Naive thymus-derived CD4-positive, alpha-beta T cell (primary cell): ENCODE data around the gene TOM1L2. TPM values are rescaled to one million over a fixed set of nuclear protein-coding genes. Genes with fewer than 3 reads are reported as not detected.

ENCODE experiments used
- ATAC-seq: fragments of 150-1000 bp; cut with Tn5 transposase; 2 replicates; pipeline ENCODE4 v1.10.0; 2021; ENCODE audit warnings: mild to moderate bottlenecking, moderate library complexity
- CTCF ChIA-PET: fragments of 350-600 bp; sonication (Branson Sonifier 250); formaldehyde crosslinking; loops from one replicate; lab custom pipeline; 2021; ENCODE audit warnings: antibody characterized with exemption; lab: Charles Lee
- POLR2A ChIA-PET: fragments of 350-600 bp; sonication (Branson Sonifier 250); formaldehyde crosslinking; loops from one replicate; lab custom pipeline; 2021; ENCODE audit warnings: antibody characterized with exemption, inconsistent platforms; lab: Charles Lee
- DNase-seq, 9 donors: peaks; one replicate each; pipeline versions ENCODE4 v3.0.0 to v3.0.0-alpha.2; 2020 to 2022; ENCODE audit warnings: mixed read lengths in 1 of 9
- H3K27ac ChIP-seq: one replicate; pipeline ENCODE4 v1.7.0; 2013; ENCODE audit warnings: mild to moderate bottlenecking, low read depth, low read length, moderate library complexity
- H3K27me3 ChIP-seq, 2 donors: one replicate each; pipeline ENCODE4 v1.7.0; 2013; ENCODE audit warnings: low read length in 2 of 2, mild to moderate bottlenecking in 2 of 2, moderate library complexity in 2 of 2; ENCODE audit not compliant: control insufficient read depth in 2 of 2, insufficient read depth in 2 of 2
- H3K36me3 ChIP-seq, 3 experiments: 1 replicate in 2 of 3; 2 replicates in 1 of 3; pipeline ENCODE4 v1.7.0; 2013; ENCODE audit warnings: low read length in 3 of 3, mild to moderate bottlenecking in 3 of 3, moderate library complexity in 1 of 3; ENCODE audit not compliant: insufficient read depth in 3 of 3, control insufficient read depth in 2 of 3
- H3K4me1 ChIP-seq, 2 donors: one replicate each; pipeline ENCODE4 v1.7.0; 2013; ENCODE audit warnings: low read length in 2 of 2, mild to moderate bottlenecking in 2 of 2, moderate library complexity in 1 of 2; ENCODE audit not compliant: control insufficient read depth in 2 of 2, insufficient read depth in 2 of 2
- H3K4me3 ChIP-seq: 2 replicates; pipeline ENCODE4 v1.7.0; 2013; ENCODE audit warnings: mild to moderate bottlenecking, low read length
- H3K9me3 ChIP-seq, 3 experiments: 1 replicate in 2 of 3; 2 replicates in 1 of 3; pipeline ENCODE4 v1.7.0; 2013; ENCODE audit warnings: low read length in 3 of 3; ENCODE audit not compliant: control insufficient read depth in 2 of 3
- H3K27ac Mint-ChIP-seq, 9 donors: one replicate each; pipeline ENCODE4 v1.8.0; 2020 to 2022; ENCODE audit warnings: mixed read lengths in 9 of 9, mild to moderate bottlenecking in 8 of 9, moderate library complexity in 5 of 9, inconsistent platforms in 2 of 9
- H3K27me3 Mint-ChIP-seq, 5 donors: one replicate each; pipeline ENCODE4 v1.8.0; 2021 to 2022; ENCODE audit warnings: mixed read lengths in 5 of 5, mild to moderate bottlenecking in 1 of 5
- H3K36me3 Mint-ChIP-seq, 5 donors: one replicate each; pipeline ENCODE4 v1.8.0; 2020 to 2022; ENCODE audit warnings: mixed read lengths in 5 of 5, mild to moderate bottlenecking in 3 of 5, inconsistent platforms in 1 of 5
- H3K4me1 Mint-ChIP-seq, 7 donors: one replicate each; pipeline ENCODE4 v1.8.0; 2020 to 2022; ENCODE audit warnings: mixed read lengths in 7 of 7, mild to moderate bottlenecking in 3 of 7, inconsistent platforms in 1 of 7
- H3K4me3 Mint-ChIP-seq, 10 donors: one replicate each; pipeline ENCODE4 v1.8.0; 2020 to 2022; ENCODE audit warnings: mild to moderate bottlenecking in 10 of 10, mixed read lengths in 10 of 10, moderate library complexity in 6 of 10, inconsistent platforms in 2 of 10
- H3K9me3 Mint-ChIP-seq, 11 donors: one replicate each; pipeline ENCODE4 v1.8.0; 2020 to 2022; ENCODE audit warnings: mixed read lengths in 11 of 11, mild to moderate bottlenecking in 4 of 11, inconsistent platforms in 1 of 11, moderate library complexity in 1 of 11
- intact Hi-C, 2 donors: fragments of 100-400 bp; cut with micrococcal nuclease; formaldehyde crosslinking; loops; one replicate each; pipeline ENCODE4 v1.15.1; 2023
- polyA plus RNA-seq, 2 donors: library from polyadenylated mRNA; unstranded; fragments of 300-500 nt; fragmentation: Illumina TruSeq; gene quantifications; one replicate each; pipeline ENCODE4 v1.2.3, GENCODE V29; 2021
- total RNA-seq, 6 experiments: library from RNA in 5 of 6; stranded (reverse) in 5 of 6; gene quantifications; 1 replicate in 5 of 6; 2 replicates in 1 of 6; pipeline ENCODE4 v1.2.3 and lab custom pipeline; 2021 to 2026

Gene TOM1L2
- total and polyA plus RNA-seq, 7 experiments from 2014 or later: 6.9 to 84.1 (median 61.0) TPM

DNA sequence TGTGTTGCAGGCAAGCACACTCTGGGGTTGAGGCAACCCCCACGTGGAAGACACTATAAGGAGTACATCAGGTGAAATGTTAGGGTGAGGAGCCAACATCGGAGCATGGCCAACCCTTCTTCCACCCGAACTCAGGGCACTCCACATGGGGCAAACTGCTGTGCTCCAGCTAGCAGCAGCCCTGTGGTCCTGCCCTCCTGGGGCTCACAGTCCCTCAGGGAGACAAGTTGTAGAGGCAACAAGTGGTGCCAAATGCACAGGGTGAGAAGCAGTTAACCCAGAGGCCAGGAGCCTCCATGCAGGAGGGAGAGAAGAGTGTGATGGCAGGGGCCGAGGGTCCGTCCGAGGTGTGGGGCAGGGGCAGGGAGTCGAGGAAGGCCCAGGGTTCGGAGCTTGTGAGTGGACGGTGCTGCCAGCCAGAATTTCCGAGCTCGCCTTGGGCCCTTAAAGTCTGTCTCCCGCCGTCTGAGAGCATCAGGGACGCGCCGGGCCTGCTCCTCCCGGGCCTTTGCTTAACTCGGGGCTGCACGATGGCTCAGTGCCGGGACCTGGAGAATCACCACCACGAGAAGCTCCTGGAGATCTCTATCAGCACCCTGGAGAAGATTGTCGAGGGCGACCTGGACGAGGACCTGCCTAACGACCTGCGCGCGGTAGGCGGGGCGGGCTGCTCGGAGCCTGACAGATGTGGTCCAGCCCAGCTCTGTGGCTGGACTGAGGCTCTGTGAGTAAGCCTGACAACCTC, 34.5 kb upstream of the TOM1L2 start:
- CTCF ChIA-PET: no interaction called here
- peak overlapping the region in 1 of 9 donors; percentile 34 for H3K27ac Mint-ChIP-seq

DNA sequence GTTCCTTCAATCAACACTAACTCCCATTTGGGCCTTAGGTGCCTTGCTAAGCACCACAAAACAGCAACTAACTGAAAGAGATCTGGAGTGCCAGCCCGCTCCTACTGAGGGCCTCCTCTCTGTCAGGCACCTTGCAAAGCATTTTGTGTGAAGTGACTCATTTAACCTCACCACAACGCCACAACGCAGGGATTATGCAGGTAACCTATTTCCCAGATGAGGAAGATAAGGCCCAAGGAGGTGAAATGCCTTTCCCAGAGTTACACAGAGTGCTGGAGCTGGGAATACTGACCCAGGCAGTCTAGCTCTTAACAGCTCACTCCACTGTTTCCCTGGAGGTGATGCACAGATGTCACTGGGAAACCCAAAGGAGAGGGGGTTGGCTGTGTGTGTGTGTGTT, 33.3 kb upstream of the TOM1L2 start:
- ATAC-seq (no peak), DNase-seq (no peak)
- H3K4me3 Mint-ChIP-seq: no peak overlapping the region
- no peak overlapping the region for H3K4me3 ChIP-seq
- intact Hi-C loops: no loop called here
- ChIA-PET POLR2A (no interaction called here), CTCF (no interaction called here)
- no peaks in the 10 kb centered on the region for H3K4me1 ChIP-seq
- H3K9me3 ChIP-seq: no peaks in the 10 kb centered on the region
- no peak overlapping the region for H3K27ac Mint-ChIP-seq
- H3K36me3 ChIP-seq: peaks cover 0 to 19% (median 0%) of the 10 kb centered on the region in 3 experiments
- peaks cover 0 to 5% (median 0%) of the 10 kb centered on the region in 7 donors for H3K4me1 Mint-ChIP-seq
- H3K27me3 ChIP-seq: no peaks in the 10 kb centered on the region
- H3K27me3 Mint-ChIP-seq: no peaks in the 10 kb centered on the region
- H3K36me3 Mint-ChIP-seq: peaks cover 0 to 25% (median 0%) of the 10 kb centered on the region in 5 donors
- H3K9me3 Mint-ChIP-seq: peaks cover 0 to 1% (median 0%) of the 10 kb centered on the region in 11 donors
- no peak overlapping the region for H3K27ac ChIP-seq

More for the DNA sequence above, 34.5 kb upstream of the TOM1L2 start:
- no peaks in the 10 kb centered on the region for H3K27me3 Mint-ChIP-seq
- Histone ChIP-seq H3K27me3 (no peaks in the 10 kb centered on the region), H3K36me3 (peaks cover 0 to 24% (median 0%) of the 10 kb centered on the region in 3 experiments), H3K27ac (no peak overlapping the region), H3K4me3 (no peak overlapping the region), H3K9me3 (no peaks in the 10 kb centered on the region), H3K4me1 (no peaks in the 10 kb centered on the region)
- DNase-seq (no peak), ATAC-seq (no peak)
- intact Hi-C loops: no loop called here
- no peak overlapping the region for H3K4me3 Mint-ChIP-seq
- H3K36me3 Mint-ChIP-seq: peaks cover 0 to 31% (median 0%) of the 10 kb centered on the region in 5 donors
- H3K9me3 Mint-ChIP-seq: peaks cover 0 to 1% (median 0%) of the 10 kb centered on the region in 11 donors
- POLR2A ChIA-PET: no interaction called here
- H3K4me1 Mint-ChIP-seq: peaks cover 0 to 5% (median 0%) of the 10 kb centered on the region in 7 donors

DNA sequence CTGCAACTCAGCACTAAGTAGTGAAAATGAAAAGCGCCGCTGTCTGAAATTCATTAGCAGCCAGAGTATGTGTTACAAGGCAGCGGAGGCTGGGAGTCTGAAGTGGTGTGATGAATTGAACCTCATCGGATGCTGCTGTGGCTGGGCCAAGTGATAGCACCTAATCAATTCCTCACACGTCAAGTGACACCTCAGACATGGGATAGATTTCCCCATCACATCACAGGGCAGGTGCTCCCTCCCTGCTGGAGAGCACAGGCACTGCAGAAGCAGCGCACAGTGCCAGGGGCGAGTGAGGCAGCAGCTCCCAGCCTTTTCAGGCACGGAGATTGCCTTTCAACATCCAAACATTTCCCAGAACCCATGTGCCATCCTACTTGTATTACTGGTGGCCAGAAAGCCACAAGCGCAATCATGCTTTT, 32.7 kb upstream of the TOM1L2 start:
- Mint-ChIP-seq H3K27me3 (no peaks in the 10 kb centered on the region), H3K4me1 (peaks cover 0 to 5% (median 0%) of the 10 kb centered on the region in 7 donors), H3K4me3 (no peak overlapping the region), H3K36me3 (peaks cover 0 to 19% (median 0%) of the 10 kb centered on the region in 5 donors), H3K27ac (no peak overlapping the region), H3K9me3 (peaks cover 0 to 1% (median 0%) of the 10 kb centered on the region in 11 donors)
- Histone ChIP-seq H3K9me3 (no peaks in the 10 kb centered on the region), H3K27ac (no peak overlapping the region), H3K27me3 (no peaks in the 10 kb centered on the region), H3K36me3 (peaks cover 0 to 19% (median 0%) of the 10 kb centered on the region in 3 experiments), H3K4me1 (no peaks in the 10 kb centered on the region), H3K4me3 (no peak overlapping the region)
- ChIA-PET POLR2A (no interaction called here), CTCF (no interaction called here)
- ATAC-seq (no peak), DNase-seq (no peak)
- intact Hi-C loops: no loop called here

DNA sequence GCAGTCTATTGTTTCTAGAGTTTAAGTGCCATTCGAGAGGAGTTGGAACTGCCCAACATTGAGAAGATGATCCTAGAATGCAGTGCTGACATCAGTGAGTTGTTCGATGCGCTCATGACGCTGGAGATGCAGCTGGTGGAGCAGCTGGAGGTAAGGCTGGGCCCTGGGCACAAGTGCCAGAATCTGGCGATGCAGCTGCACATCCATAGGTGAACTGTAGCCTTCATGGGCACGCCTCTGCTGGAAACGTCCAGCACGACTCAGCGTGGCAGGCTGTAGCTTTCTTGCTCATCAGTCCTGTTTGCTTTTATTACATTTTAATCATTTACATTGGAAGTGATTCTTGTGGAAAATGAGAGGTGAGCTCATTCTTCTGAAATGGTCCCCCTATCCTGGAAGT, 32.1 kb upstream of the TOM1L2 start:
- H3K4me1 Mint-ChIP-seq: peaks cover 0 to 5% (median 0%) of the 10 kb centered on the region in 7 donors
- H3K4me1 ChIP-seq: no peaks in the 10 kb centered on the region

DNA sequence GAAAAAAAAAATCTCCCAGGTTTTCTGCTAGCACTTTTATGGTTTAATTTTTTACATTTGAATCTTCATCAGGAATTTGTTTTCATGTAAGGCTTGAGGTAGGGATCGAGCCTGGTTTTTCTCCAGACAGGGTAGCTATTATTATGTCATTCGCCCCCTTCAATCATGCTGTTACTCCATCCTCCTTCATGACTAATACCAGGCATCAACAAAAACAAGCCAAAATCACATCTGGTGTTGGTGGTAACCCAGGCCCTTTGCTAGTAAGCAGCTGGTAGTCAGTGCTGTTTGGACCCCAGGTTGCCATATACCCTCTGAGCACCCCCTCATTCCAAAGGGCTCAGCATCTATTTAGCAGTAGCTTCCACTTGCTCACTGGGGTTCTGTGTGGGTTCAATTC, 30.0 kb upstream of the TOM1L2 start:
- peaks cover 0 to 7% (median 0%) of the 10 kb centered on the region in 3 experiments for H3K36me3 ChIP-seq
- H3K4me3 Mint-ChIP-seq: no peak overlapping the region
- peak overlapping the region in 1 of 9 donors; percentile 15 for H3K27ac Mint-ChIP-seq
- CTCF ChIA-PET: interaction anchor here (0.6 to 0.8 kb wide), 2 partner anchors 16 to 327 kb away, joined by 4 read pairs; no protein-coding TSS in a partner anchor
- DNase-seq (no peak), ATAC-seq (no peak)
- peaks cover 0 to 4% (median 0%) of the 10 kb centered on the region in 5 donors for H3K36me3 Mint-ChIP-seq
- no peaks in the 10 kb centered on the region for H3K27me3 Mint-ChIP-seq
- peaks cover 0 to 5% (median 0%) of the 10 kb centered on the region in 7 donors for H3K4me1 Mint-ChIP-seq
- intact Hi-C loops: no loop called here
- H3K4me1 ChIP-seq: no peaks in the 10 kb centered on the region
- H3K27me3 ChIP-seq: no peaks in the 10 kb centered on the region
- no peak overlapping the region for H3K4me3 ChIP-seq
- no peaks in the 10 kb centered on the region for H3K9me3 ChIP-seq
- H3K9me3 Mint-ChIP-seq: no peaks in the 10 kb centered on the region
- POLR2A ChIA-PET: interaction anchor here (0.7 kb wide), 1 partner anchor 28 kb away, joined by 3 read pairs; no protein-coding TSS in a partner anchor
- no peak overlapping the region for H3K27ac ChIP-seq

More for the DNA sequence above, 32.1 kb upstream of the TOM1L2 start:
- Histone ChIP-seq H3K4me3 (no peak overlapping the region), H3K9me3 (no peaks in the 10 kb centered on the region), H3K36me3 (peaks cover 0 to 14% (median 0%) of the 10 kb centered on the region in 3 experiments), H3K27ac (no peak overlapping the region), H3K27me3 (no peaks in the 10 kb centered on the region)
- intact Hi-C loops: no loop called here
- CTCF ChIA-PET: no interaction called here
- Mint-ChIP-seq H3K36me3 (peaks cover 0 to 14% (median 0%) of the 10 kb centered on the region in 5 donors), H3K4me3 (no peak overlapping the region), H3K27me3 (no peaks in the 10 kb centered on the region), H3K27ac (no peak overlapping the region), H3K9me3 (peaks cover 0 to 1% (median 0%) of the 10 kb centered on the region in 11 donors)
- DNase-seq: no peak
- no peak for ATAC-seq
- POLR2A ChIA-PET: no interaction called here

DNA sequence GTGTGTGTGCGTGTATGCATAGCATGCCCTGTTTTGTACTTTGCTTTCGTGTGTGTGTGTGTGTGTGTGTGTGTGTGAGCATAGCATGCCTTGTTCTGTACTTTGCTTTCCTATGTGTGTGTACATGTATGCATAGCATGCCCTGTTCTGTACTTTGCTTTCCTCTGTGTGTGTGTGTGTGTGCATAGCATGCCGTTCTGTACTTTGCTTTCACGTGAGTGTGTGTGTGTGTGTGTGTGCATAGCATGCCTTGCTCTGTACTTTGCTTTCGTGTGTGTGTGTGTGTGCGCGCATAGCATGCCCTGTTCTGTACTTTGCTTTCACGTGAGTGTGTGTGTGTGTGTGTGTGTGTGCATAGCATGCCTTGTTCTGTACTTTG, 27.8 kb upstream of the TOM1L2 start:
- Histone ChIP-seq H3K4me3 (no peak overlapping the region), H3K9me3 (no peaks in the 10 kb centered on the region), H3K36me3 (no peaks in the 10 kb centered on the region), H3K27ac (no peak overlapping the region), H3K4me1 (no peaks in the 10 kb centered on the region), H3K27me3 (no peaks in the 10 kb centered on the region)
- H3K27ac Mint-ChIP-seq: no peak overlapping the region
- POLR2A ChIA-PET: interaction anchor here (0.8 kb wide), 1 partner anchor 184 kb away, joined by 3 read pairs; no protein-coding TSS in a partner anchor
- no peak overlapping the region for H3K4me3 Mint-ChIP-seq
- DNase-seq: no peak
- intact Hi-C loops: no loop called here
- H3K27me3 Mint-ChIP-seq: no peaks in the 10 kb centered on the region
- H3K9me3 Mint-ChIP-seq: no peaks in the 10 kb centered on the region
- H3K4me1 Mint-ChIP-seq: no peaks in the 10 kb centered on the region
- no peak for ATAC-seq
- no peaks in the 10 kb centered on the region for H3K36me3 Mint-ChIP-seq
- CTCF ChIA-PET: no interaction called here
